GM19351 (cell line): ENCODE measurements around the gene PLCXD3.

Source experiments
- ATAC-seq: cut with Tn5 transposase; IDR thresholded peaks from one replicate; pipeline ENCODE4 v1.9.1; 2021; ENCODE audit warnings: mild to moderate bottlenecking, moderate library complexity; ENCODE audit not compliant: unreplicated experiment

Gene PLCXD3

GRCh38 chr5:41289970-41290464, 220.4 kb downstream of the PLCXD3 start:
- ATAC-seq, result no peak

GRCh38 chr5:41286696-41287095, 223.7 kb downstream of the PLCXD3 start:
- no peak for ATAC-seq

- ATAC-seq, result no peak
These were observed 224.2 kb downstream of the PLCXD3 start for GRCh38 chr5:41286165-41286564.

GRCh38 chr5:41284938-41285337, 225.5 kb downstream of the PLCXD3 start:
- no peak for ATAC-seq

- no peak for ATAC-seq
These were observed 229.1 kb downstream of the PLCXD3 start for GRCh38 chr5:41281215-41281810.

- no peak for ATAC-seq
These were observed 231.4 kb downstream of the PLCXD3 start for GRCh38 chr5:41279040-41279439.

- no peak for ATAC-seq
These were observed 232.7 kb downstream of the PLCXD3 start for GRCh38 chr5:41277476-41278245.

- peak; percentile 78 for ATAC-seq
These were observed 234.4 kb downstream of the PLCXD3 start for GRCh38 chr5:41275813-41276512.

GRCh38 chr5:41270423-41271251, 239.8 kb downstream of the PLCXD3 start:
- peak; percentile 91 for ATAC-seq

- ATAC-seq, result no peak
These were observed 241.5 kb downstream of the PLCXD3 start for GRCh38 chr5:41268894-41269293.

GRCh38 chr5:41266377-41266776, 244.0 kb downstream of the PLCXD3 start:
- no peak for ATAC-seq

- ATAC-seq, result no peak
These were observed 246.4 kb downstream of the PLCXD3 start for GRCh38 chr5:41264019-41264418.

- no peak for ATAC-seq
These were observed 247.1 kb downstream of the PLCXD3 start for GRCh38 chr5:41263335-41263734.
